NOMO-1 (cell line): ENCODE results near the gene SPTB.

Experiments
- DNase-seq, 2 experiments: peaks; one replicate each; lab custom pipeline; 2025; ENCODE audit not compliant: unreplicated experiment in 2 of 2; lab: John Stamatoyannopoulos, UW

The SPTB gene

GRCh38 chr14:64855721-64856528 is 23.8 kb downstream of the SPTB start:
- DNase-seq = no peak

DNA sequence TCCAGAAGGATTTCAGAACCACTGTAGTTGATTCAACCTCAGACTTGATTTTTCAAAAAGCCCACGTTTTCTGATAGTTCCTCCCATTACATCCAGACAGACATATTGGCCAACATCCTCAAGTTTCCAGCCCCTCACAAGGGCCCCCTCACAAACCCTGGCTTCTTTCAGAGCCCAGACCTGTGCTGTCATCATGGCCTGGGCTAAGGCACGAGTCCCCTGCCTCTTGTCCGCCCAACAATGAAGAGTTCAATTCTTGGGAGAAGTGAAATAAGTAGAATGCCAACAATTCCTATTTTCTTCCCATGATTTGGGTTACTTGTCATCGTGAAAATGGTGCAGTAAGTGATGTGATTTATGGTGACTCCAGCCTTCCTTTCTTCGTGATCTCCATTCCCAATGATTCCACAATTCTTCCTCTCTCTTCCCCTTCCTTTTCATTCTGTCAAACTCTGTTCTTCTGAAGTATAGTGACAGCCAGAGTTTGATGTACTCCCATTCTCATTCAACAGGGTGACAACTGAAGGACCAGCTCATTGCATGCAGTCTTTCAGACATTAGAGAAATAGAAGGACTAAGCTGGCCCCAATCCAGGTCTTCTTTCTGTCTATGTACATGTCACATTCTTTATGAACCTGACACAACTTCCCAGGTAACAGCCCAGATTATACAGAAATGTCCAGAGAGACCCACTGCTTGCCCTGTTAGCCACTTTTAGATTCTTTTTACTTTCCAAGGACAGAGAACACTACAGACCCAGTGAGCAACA is 29.2 kb downstream of the SPTB start:
- DNase-seq = no peak

- peak; percentile 15 to 57 for DNase-seq
Measured at GRCh38 chr14:64849940-64850339, 29.8 kb downstream of the SPTB start.

GRCh38 chr14:64848239-64848638 is 31.5 kb downstream of the SPTB start:
- no peak for DNase-seq

DNA sequence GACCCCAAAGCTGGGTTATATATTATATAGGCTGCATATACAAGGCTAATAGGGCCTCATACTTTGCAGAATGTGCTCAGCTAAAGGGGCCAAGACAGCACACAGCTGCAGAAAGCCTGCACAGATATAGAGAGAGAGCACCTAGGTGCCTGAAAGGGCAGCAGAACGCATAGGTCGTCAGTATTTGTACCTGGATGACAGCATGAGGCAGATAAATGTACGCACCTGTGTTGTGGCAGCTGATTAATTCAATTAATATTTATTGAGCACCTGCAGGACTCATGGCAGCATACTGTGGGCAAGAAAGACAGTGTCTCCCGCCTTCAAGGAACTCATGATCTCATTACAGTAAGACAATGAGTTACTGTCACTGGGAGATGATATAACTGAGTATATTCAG is 33.4 kb downstream of the SPTB start:
- no peak for DNase-seq

GRCh38 chr14:64845878-64846277 is 33.8 kb downstream of the SPTB start:
- DNase-seq = no peak

DNA sequence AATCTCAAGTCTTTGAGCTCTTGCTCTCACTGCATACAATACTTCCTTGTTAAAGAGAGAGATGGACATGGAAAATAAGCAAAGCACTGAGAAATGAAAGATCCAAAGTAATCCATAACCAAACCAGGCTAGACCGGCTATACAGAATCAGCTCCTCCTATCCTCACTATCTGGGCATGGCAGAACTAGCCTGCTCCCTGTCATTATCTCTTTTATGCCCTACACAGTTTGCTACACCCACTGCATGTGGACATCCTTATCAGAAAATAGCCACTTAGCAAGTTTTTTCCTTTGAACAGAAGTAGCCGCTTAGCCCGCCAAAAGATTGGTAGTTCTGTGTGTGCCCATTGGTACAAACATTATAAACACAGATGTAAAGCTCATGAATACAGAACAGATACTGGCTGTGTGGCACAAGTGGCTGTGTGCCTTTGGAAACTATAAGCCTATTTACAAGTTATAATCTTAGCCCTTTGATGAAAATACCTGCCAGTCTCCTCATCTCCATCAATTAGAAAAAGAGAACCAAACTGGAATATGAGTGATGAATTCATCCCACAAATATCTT is 34.7 kb downstream of the SPTB start:
- DNase-seq = no peak

- peak; percentile 45 to 94 for DNase-seq
Measured at GRCh38 chr14:64844272-64844671, 35.4 kb downstream of the SPTB start.

DNA sequence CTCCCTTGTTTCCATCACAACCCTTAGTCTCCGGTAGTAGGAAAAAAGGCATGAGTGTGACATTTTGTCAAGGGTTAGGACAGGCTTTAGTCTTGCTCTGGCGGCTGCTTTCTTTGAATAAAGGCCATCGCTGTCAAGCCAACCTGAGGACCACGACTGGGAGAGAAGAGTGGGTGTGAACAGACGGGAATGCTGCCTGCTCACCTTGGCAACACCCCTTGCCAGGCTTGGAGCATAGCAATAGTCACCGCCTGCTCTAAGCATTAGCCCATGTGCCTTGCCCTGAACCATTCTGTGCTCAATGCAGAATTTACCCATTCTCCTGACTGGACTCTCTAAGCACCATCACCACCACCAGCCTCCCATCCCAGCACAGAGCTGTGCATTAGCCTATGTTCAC is 36.2 kb downstream of the SPTB start:
- DNase-seq = no peak

GRCh38 chr14:64841772-64842750 is 37.6 kb downstream of the SPTB start:
- DNase-seq = no peak

- no peak for DNase-seq
Measured at GRCh38 chr14:64841121-64841651, 38.5 kb downstream of the SPTB start.

DNA sequence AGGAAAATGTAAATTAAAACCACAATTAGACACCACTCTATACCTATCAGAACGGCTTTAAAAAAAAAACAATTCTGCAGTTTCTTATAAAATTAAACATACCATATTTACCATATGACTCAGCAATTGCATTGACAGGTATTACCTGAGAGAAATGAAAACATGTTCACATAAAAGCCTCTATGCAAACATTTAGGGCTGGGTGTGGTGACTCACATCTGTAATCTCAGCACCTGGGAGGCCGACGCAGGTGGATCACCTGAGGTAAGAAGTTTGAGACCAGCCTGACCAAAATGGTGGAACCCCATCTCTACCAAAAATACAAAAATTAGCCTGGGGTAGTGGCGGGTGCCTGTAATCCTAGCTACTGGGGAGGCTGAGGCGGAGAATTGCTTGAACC is 41.1 kb downstream of the SPTB start:
- no peak for DNase-seq

DNA sequence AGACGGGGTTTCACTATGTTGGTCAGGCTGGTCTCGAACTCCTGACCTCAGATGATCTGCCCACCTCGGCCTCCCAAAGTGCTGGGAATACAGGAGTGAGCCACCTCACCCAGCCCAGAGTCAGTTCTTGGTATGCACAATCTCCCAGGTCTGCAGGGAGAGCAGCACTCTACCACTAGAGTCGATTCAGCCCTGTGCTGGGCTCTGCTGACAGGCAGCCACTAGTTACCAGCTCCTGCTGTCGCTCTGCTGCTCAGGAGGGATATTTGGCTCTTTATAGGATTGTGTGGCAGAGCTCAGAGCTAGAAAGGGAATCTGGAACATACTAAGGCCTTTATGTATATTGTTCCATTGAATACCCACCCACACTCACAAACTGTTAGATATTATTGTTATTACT is 44.3 kb downstream of the SPTB start:
- DNase-seq = no peak

GRCh38 chr14:64834965-64835364 is 44.7 kb downstream of the SPTB start:
- no peak for DNase-seq

DNA sequence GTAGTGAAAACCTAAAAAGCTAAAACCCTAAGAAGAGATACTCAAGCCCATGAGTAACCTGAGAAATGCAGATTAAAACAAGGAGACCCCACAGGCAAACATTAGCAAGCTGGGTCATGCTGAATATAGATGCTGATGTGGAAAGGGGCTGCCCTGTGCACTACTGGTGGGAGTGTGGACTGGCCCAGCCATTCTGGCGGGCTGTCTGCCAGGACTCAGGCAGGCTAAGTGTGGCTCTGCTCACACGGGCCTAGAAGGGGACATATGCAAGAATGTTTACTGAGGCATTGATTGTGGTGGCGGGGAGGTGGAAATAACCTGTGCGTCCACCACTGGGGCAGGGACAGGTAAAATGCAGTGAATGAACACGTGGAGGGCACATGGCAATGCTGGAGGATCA is 48.3 kb downstream of the SPTB start:
- no peak for DNase-seq

GRCh38 chr14:64830961-64831360 is 48.7 kb downstream of the SPTB start:
- peak; percentile 8 for DNase-seq

DNA sequence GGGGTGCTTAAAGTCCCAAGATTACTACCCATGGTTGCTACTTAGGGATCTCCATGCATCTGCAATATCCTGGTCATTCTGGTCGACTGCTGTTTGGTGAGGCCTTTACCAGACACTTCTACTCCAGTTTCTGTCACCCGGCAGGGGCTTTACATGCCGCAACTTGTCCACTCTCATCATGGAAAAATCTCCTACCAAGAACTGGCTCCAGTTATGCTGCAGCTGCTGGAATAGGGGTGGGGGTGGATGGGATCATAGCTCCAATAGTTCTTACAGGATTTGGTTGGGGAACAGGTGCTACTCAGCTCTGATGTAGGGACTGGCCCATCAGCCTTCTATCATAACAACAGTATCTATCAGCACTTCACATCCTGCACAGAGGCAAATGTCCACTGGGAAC is 51.6 kb downstream of the SPTB start:
- no peak for DNase-seq

GRCh38 chr14:64826845-64827244 is 52.9 kb downstream of the SPTB start:
- peak; percentile 89 to 93 for DNase-seq

DNA sequence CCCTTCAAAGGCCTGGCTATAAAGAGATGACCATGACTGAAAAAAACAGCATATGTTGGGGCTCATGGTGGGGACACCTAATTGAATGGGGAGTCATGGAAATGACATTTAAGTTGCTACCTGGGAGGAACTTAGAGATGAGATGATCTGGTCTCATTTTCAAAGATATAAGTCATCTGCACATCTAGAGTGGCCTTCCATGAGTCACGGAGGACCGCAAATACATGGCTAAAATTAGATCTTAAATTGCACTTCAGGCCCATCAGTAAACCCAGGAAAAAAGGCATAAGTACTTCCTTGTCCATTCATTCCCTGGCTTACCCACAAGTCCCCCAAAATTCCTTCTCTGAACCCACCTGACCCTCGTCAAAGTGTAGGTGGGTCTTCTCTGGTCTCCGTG is 53.4 kb downstream of the SPTB start:
- DNase-seq = peak; percentile 8 to 44

GRCh38 chr14:64825509-64825908 is 54.2 kb downstream of the SPTB start:
- DNase-seq = no peak
